Measurements from ENCODE around the gene CBLC.

DNA sequence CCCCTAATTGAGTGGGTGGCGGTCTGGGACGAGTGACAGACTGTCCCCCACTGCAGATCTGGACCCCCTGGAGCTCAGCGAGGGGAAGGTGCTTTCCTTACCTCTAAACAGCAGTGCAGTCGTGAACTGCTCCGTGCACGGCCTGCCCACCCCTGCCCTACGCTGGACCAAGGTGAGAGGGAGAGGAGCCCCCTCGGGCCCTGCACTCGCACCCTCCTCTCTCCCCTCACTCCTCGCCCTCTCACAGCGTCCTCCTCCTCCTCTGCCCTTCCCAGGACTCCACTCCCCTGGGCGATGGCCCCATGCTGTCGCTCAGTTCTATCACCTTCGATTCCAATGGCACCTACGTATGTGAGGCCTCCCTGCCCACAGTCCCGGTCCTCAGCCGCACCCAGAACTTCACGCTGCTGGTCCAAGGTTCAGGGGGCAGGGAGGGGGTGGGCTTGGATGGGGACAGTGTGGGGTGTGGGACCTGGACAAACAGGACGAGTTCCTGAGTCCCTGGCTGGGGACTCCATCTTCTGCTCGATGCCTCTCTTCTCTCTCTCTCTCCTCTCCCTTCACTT is 40.9 kb downstream of the CBLC start:
- TF ChIP-seq POLR2A (IDR thresholded peaks at IDR 0.05; ENCODE audit: low read depth, low read length) (no peak), MXI1 (IDR thresholded peaks at IDR 0.05; ENCODE audit: borderline replicate concordance, low read depth, low read length) (no peak), RAD21 (IDR thresholded peaks at IDR 0.05; ENCODE audit: low read length) (no peak), RFX5 (IDR thresholded peaks at IDR 0.05; ENCODE audit: low read depth, low read length) (no peak), RCOR1 (IDR thresholded peaks at IDR 0.05; ENCODE audit: insufficient replicate concordance, low read length) (no peak), BHLHE40 (IDR thresholded peaks at IDR 0.05; ENCODE audit: low read depth, low read length) (no peak), CEBPB (IDR thresholded peaks at IDR 0.05; ENCODE audit: low read depth, low read length) (no peak), MAFK (IDR thresholded peaks at IDR 0.05; ENCODE audit: low read depth, low read length) (no peak), NFE2L2 (IDR thresholded peaks at IDR 0.05; ENCODE audit: low read depth, low read length) (no peak), CHD1 (IDR thresholded peaks at IDR 0.05; ENCODE audit: low read depth, low read length) (no peak)
- TF ChIP-seq, protein P1, sequence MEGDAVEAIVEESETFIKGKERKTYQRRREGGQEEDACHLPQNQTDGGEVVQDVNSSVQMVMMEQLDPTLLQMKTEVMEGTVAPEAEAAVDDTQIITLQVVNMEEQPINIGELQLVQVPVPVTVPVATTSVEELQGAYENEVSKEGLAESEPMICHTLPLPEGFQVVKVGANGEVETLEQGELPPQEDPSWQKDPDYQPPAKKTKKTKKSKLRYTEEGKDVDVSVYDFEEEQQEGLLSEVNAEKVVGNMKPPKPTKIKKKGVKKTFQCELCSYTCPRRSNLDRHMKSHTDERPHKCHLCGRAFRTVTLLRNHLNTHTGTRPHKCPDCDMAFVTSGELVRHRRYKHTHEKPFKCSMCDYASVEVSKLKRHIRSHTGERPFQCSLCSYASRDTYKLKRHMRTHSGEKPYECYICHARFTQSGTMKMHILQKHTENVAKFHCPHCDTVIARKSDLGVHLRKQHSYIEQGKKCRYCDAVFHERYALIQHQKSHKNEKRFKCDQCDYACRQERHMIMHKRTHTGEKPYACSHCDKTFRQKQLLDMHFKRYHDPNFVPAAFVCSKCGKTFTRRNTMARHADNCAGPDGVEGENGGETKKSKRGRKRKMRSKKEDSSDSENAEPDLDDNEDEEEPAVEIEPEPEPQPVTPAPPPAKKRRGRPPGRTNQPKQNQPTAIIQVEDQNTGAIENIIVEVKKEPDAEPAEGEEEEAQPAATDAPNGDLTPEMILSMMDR (conservative IDR thresholded peaks at IDR 0.05; ENCODE audit: low read depth, low read length): no peak
- TF ChIP-seq, protein P2, sequence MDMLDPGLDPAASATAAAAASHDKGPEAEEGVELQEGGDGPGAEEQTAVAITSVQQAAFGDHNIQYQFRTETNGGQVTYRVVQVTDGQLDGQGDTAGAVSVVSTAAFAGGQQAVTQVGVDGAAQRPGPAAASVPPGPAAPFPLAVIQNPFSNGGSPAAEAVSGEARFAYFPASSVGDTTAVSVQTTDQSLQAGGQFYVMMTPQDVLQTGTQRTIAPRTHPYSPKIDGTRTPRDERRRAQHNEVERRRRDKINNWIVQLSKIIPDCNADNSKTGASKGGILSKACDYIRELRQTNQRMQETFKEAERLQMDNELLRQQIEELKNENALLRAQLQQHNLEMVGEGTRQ (IDR thresholded peaks at IDR 0.05; ENCODE audit: low read depth, low read length): no peak
- TF ChIP-seq, protein P3, sequence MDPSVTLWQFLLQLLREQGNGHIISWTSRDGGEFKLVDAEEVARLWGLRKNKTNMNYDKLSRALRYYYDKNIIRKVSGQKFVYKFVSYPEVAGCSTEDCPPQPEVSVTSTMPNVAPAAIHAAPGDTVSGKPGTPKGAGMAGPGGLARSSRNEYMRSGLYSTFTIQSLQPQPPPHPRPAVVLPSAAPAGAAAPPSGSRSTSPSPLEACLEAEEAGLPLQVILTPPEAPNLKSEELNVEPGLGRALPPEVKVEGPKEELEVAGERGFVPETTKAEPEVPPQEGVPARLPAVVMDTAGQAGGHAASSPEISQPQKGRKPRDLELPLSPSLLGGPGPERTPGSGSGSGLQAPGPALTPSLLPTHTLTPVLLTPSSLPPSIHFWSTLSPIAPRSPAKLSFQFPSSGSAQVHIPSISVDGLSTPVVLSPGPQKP (IDR thresholded peaks at IDR 0.05; ENCODE audit: borderline replicate concordance, low read depth, low read length): no peak

Measured in IMR-90 (cell line).